Thyroid gland (tissue), 4 donors: ENCODE results near the gene PTPRJ.

Source experiments
- POLR2A ChIP-seq, 2 donors: fragments of 450-650 bp; IDR thresholded peaks; one replicate each; pipeline ENCODE4 v1.6.1; 2017; ENCODE audit warnings: antibody characterized with exemption in 2 of 2, mild to moderate bottlenecking in 2 of 2, moderate library complexity in 1 of 2
- TF ChIP-seq, protein P1 (sequence below), 6 experiments: fragments of 200-600 bp in 3 of 6; fragments of 450-650 bp in 3 of 6; sonication (generic) in 3 of 6; IDR thresholded peaks; one replicate each; pipeline ENCODE4 v1.5.1; 2016 to 2019; ENCODE audit warnings: antibody characterized with exemption in 6 of 6, mild to moderate bottlenecking in 2 of 6, inconsistent platforms in 1 of 6, moderate library complexity in 1 of 6

- TF ChIP-seq, protein P1, sequence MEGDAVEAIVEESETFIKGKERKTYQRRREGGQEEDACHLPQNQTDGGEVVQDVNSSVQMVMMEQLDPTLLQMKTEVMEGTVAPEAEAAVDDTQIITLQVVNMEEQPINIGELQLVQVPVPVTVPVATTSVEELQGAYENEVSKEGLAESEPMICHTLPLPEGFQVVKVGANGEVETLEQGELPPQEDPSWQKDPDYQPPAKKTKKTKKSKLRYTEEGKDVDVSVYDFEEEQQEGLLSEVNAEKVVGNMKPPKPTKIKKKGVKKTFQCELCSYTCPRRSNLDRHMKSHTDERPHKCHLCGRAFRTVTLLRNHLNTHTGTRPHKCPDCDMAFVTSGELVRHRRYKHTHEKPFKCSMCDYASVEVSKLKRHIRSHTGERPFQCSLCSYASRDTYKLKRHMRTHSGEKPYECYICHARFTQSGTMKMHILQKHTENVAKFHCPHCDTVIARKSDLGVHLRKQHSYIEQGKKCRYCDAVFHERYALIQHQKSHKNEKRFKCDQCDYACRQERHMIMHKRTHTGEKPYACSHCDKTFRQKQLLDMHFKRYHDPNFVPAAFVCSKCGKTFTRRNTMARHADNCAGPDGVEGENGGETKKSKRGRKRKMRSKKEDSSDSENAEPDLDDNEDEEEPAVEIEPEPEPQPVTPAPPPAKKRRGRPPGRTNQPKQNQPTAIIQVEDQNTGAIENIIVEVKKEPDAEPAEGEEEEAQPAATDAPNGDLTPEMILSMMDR (IDR thresholded peaks at IDR 0.05) = no peak
- TF ChIP-seq POLR2A (IDR thresholded peaks at IDR 0.05) = no peak
Measured at GRCh38 chr11:48045536-48045935, 65.2 kb downstream of the PTPRJ start.
